GM21723 (cell line): ENCODE data around the gene DGKG.

ENCODE experiments used
- ATAC-seq: cut with Tn5 transposase; IDR thresholded peaks from one replicate; pipeline ENCODE4 v1.9.1; 2021; ENCODE audit warnings: mild to moderate bottlenecking, moderate library complexity; ENCODE audit not compliant: unreplicated experiment

Gene DGKG

DNA sequence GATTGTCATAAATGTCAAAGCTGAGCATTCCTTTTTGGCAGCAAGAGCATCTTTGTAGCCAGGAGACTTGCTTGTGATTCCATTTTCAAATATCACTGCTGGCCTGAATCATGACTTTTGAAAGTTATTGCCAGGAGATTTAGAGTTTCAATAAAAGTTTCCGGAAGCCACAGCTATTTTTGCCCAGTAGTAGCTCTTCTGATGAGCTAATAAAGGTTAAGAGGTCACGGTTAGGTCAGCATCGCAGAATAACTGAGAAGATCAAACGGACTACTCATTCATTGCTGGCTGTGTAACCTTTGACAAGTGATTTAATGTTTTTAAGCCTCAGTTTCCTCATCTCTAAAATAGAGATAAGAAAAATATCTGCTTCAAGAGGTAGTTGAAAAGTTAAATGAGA lies 148.1 kb downstream of the DGKG start:
- no peak for ATAC-seq

DNA sequence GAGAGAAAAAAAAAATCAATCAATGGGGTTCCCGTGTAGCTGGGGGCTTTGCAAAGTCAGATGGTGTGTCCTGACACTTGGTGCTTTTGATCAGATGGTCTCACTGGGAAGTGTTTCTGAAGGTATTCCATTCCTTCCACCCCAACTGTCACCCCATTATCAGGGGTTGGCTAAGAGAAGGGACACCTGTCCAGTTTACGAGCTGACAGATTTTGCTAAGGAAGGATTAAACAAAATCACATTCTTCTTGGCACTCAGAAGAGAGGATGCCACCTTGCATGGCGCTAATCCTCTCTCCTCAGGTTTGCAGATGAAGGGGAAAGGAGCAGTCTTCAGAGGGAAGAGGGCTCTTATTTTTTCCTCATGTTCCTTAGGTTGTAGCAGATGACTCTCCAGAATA lies 149.4 kb downstream of the DGKG start:
- no peak for ATAC-seq

DNA sequence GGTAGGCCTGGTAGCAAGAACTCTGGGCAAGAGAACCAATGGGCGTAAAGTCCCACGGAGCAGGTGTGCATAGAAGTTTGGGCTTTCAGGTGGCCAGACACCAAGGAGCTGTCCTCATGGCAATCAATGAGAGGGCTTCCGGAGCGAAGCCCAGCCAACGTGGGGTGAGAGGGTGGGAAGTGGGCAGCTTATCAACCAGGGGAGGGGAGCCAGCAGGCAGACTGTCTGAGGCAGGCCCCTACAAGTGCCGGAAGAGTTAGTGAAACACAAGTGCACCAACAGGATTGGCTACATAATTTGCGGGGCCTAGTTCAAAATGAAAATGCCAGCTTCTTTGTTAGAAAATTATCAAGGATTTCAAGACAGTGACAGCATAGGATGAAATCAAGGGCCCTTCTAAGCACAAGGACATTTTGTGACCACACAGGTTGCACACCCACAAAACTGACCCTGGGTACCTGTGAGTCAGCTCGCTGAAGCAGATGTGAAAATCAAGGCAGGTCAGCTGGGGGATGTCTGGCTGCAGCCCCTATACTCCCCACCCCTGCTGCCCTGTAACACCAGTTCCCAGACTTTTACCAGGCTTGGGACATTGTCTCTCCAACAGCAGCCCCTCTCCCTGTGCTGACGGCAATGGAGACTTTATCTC lies 151.1 kb downstream of the DGKG start:
- ATAC-seq: no peak

DNA sequence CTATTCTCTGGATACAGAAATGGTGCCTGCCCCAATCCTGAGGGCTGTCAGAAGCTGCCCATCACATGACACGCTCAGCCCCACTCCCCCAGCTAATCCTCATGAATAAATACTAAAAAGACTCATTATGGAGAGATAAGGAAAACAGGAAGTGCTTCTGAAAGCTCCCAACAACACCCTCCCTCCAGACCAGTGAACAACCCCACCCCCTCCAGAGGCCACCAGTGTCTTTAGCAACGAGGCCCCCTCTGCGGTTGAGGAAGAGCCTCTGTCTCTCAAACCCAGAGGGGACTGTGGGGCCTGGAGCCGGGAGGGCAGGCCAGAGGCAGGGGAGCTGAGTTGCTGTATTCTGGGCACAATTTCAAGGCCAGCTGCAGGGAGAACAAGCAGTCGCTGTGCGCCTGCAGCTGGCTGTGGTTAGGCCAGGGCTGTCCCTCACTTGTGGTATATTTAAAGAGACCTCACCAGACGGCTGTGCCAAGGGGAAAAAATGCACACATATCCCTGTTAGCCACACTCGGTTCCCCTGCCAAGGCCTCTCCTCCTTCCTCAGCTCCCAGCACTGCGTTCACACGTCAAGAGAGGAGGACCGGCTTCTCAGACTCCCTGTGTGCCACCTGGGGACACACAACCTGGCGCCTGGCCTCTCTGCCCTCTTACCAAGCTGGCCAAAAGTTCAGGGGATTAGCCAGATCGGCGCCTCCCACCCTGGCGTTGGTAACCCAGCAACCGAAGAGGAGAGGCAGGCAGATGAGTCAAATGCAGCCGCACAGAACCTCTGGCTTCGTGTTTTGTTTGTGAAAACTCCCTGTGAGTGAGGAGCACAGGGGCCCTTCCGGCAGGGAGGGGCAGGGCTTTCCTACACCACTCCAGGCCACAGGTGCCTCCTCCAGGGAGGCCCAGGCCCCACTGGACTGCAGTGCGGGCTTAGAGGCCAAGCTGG lies 152.0 kb downstream of the DGKG start:
- no peak for ATAC-seq

DNA sequence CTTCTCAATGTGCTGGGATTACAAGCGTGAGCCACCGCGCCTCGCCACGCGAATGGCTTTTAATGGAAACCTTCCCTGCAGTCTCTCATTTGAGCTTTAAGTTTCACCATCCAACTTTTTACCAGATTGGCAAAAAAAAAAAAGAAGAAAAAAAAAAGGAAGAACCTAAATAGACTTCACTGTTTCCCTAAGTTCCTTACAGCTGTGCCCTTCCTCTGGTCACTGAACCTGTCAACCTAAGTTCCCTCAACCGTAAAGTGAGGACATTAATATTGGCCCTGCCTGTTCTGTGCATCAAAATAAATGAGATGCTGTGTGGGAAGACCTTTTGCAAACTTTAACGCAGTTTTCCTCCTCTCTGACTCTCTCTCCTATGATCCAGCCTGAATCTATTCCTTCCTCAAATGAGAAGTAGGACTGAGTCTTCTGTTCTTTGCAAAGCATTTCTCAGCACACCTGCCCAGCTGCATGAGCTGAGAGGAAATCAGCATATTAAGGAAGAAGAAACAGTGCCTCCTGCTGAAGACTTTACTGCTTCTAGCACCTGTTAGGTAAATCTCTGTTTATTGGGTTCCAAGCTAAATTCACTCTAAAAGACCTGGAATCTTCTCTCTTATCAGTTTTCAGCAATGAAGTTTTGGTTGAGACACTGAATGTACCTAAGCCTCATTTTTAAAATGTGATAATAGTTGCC lies 153.6 kb downstream of the DGKG start:
- no peak for ATAC-seq

DNA sequence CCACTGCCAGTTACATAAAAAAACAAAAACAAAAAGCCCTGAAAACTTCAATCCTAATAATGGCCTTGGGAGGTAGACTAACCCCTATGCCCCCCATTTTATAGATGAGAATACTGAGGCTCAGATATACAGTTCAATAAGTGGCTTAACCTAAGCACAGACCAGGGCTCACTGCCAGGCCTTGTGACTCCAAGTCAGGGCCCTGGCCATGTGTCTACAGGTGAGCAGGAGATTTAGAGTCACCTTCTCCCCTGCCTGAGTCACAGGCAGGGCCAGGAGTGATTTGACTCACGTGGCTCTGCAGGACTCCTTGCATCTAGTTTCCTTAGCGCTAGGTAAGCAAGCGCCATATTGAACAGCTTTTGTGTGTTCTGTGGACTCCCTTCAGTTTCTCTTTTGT lies 154.5 kb downstream of the DGKG start:
- ATAC-seq: no peak

DNA sequence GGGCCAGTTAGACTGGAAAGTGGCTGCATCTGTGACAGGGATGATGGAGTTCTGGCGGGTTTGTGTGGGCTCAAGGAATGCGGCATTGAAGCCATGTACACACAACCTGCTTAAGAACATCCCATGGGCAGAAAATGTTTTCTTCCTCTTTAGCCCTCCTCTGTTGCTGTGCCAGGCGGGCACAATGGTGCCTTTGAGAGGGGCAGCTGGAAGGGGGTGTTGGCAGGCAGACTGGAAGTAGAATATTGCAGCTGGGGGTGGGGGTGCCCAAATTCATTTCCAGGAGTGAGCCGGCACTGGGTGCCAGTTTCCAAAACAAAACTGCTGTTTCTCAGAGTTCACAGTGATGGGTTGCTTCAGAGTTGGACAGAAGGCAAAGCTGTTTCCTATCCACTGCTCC lies 161.3 kb downstream of the DGKG start:
- no peak for ATAC-seq

DNA sequence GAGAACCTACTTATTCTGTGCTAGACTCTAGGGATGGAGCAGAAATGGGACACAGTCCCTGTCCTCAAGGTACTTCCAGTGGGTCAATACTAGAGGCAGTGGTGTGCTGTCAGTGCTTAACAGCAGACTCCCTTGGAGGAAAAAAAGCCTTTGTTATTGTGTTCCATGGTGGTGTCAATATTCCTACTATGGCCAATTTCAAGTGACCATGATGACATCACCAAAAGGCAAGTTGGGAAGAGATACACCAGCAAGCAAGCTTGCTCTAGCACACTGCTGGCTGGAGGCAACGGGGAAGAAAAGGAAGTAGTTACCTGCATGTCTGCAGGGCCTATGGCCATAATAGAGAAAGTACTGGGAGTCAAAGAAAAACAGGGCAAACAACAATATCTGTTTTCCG lies 163.6 kb downstream of the DGKG start:
- no peak for ATAC-seq

DNA sequence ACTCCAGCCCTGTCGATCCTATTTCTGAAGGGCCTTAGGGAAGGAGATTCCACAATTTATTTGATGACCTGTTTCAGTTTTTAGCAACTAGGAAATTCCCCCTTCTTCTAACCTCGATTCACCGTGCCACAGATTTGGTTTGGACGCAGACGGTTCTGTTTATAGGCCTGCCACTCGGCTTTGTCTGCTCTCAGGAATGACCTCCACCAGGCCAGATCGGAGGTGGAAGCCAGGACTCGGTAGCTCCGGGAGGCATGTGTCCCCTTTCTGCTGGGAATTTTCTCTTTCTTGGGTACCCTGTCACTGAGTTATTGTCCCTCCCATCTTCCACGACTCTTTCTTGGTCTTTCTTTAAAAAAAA lies 167.6 kb downstream of the DGKG start:
- no peak for ATAC-seq

DNA sequence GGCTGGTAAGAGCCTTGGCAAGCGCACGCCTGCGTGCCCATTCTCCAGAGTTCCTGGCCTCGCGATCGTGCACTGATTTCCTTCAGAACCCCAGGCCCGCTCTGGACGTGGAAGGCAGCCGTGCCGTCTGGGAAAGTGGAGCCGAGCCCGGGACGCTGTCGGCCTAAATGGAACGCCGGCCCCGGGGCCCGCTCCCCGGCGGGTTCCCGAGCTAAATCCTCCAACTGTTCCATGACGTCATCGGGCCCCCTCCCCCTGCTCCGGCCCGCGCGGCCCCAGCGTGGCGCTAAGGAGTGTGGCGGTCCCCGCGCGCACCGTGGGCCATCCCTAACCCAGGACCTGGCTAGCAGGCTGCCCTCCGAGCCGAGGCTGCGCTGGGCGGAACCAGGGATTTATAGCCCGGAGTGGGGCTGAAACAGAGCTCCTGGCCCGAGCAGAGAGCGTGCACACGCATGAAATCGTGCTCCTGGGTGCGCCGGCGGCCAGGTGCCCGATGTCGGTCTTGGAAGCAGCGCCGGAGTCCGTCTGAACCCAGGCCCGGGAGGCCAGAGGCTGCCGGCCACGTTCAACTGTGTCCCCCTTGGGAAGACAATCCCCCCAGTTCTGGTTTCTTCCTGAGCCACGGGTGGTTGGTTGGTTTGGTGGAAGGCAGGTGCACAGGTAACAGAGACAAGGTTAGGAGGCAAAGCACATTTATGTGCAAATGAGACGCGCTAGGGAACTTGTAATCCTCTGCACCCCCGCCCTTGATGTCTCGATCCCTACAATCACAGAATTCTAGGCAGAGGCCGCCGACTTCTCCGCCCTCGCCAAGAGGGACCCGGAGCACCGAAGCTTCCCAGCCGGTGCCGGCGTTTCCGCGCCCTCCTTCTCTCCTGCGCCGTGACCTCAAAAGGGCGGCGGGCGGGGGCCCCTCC lies 168.2 kb downstream of the DGKG start:
- ATAC-seq: no peak

DNA sequence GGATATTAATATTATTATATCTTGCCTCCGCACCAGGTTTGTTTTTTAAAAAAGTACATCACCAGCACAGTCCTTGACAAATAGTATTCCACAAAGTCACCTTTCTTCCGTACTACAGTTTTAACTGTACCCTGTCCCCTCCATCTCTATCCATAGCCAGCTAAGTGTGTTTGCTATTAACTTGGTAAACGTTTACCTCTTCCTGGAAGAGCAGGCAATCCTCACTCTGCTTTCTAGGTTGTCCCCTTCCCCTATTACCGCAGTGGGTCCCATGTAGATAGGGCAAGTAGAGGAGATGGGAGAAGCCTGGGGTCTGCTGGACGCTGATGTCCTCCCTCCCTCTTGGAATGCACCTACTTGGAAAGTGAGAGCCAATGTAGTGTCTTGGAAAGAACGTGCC lies 169.2 kb downstream of the DGKG start:
- no peak for ATAC-seq

DNA sequence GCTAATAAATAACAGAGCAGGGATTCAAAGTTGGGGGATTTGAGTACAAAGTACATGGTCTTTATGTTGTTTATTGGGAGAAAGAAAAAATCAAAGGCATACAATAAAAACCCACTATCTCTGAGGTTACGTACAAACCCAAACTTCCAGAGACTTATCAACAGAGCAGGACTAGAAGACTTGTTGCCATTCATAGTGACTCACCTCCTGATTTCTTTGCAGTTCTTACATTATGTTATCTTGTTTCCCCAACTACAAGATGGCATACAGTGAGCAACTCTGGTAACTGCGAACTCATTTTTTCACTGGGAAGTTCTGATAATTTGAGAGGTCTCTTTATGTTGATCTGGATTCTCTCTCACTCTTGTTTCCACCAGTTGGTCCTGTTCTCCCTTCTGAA lies 172.5 kb downstream of the DGKG start:
- no peak for ATAC-seq

DNA sequence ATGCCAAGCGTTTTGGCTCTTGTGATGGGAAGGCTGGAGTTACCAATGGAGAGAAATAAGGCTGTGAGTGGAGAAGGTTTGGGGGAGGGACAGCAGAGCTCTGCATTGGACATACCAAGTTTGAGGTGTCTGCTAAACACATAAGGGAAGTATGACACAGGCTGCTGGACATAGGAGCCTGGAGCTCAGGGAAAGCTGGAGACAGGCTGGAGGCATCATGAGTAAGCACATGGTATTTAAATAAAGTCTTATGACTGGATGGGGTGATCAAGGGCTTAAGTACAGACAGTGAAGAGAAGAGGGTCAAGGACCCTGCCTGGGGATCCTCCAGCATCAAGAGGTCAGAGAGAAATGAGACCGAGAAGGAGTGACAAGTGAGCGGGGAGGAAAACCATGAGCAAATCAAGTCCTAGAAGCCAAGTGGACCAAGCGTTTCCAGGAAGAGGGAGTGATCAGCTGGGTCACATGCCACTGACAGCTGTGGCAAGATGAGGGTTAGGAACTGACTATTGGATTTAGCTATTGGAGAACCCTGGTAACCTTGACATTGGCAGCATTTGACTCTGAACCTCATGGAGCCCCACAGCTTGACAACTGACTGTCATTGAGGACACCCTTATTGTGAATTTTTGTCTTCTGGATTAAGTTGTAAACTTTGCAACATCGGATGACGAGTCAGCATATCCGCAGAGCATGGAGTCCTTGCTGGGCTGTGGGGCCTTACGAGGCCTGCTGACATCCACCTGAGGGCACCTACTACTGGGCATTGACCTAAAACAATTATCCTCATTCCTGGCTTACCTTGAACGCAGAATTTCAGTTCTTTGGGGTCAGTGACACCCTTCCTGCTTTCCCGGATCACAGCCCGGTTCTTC lies 174.4 kb downstream of the DGKG start:
- no peak for ATAC-seq

DNA sequence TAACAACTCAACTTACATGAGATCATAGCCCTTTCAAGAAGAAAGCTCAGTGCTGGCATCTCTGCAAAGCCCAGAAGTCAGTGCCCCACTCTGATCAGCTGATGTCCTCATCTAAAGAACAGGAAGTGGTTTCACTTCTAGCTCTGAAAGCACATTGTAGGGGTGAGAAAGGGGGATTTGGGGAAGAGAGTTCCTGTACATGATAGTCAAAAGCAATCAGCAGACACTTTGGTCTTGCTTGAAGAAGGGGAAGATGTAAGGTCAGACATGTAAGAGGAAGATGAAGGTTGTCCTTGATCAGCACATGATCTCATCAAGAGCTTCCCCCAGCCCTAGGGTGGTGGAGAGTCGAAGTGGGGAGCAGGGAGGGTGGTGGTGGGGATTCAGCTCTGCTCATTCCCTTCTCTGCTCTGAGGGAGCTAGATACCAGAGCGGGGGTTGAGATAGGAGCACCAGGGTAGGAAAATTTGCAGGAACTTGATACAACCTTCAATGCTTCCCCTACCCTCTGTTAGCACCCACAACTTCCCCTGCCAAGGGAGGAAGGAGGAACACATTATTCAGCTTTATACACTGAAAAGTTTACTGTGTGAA lies 176.7 kb downstream of the DGKG start:
- peak; percentile 61 for ATAC-seq

DNA sequence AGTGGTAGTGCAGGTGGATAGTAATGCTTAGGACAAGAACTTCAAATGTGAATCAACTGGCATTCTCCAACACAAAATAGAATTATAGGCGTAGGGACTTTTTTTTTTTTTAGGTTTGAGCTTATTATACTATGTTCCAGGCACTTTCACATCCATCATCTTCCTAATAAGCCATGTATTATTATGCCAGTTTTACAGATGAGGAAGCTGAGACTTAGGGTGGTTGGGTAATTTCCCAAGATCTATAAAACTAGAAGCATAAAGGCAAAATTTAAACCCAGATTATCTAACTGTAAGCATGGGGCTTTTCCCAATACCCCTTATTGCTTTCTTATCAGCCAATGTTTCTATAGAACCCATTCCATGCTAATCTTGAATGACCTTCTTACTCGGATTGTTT lies 178.0 kb downstream of the DGKG start:
- ATAC-seq: no peak

DNA sequence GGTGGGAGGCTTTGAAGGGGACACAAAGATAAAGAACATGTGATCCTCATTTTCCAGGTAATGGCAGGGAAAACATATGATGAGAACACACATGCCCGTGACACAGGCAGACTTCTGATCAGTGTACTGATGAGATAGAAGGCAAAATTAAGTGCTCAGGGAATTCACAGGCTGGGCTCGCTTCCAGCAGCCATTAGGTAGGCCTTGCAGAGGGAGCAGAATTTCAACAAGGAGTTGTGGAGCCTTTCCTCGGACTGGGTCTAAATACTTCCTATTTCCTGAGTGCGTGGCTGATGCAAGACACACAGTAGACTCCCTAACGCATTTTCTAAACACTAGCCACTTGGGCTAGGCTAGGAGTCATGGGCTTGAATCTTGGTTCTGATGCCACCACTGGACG lies 179.2 kb downstream of the DGKG start:
- no peak for ATAC-seq

DNA sequence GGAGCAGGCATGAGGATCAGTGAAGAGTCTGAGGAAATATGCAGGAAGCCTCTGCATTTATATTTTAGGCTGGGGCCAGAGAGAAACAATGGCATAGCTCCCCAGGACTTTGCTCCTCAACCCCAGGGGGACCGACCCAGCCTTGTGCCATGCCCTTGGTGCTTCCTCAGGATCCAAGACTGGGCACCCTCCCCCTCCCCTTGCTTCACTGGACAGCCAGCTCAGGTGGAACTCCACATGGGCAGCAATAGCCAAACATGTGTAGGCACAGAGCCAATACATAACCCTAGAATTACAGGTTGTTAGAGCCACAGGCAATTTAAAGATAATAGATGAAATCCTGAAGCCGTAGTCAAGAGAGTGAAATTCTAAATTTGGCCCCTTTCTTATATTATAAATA lies 180.1 kb downstream of the DGKG start:
- no peak for ATAC-seq

DNA sequence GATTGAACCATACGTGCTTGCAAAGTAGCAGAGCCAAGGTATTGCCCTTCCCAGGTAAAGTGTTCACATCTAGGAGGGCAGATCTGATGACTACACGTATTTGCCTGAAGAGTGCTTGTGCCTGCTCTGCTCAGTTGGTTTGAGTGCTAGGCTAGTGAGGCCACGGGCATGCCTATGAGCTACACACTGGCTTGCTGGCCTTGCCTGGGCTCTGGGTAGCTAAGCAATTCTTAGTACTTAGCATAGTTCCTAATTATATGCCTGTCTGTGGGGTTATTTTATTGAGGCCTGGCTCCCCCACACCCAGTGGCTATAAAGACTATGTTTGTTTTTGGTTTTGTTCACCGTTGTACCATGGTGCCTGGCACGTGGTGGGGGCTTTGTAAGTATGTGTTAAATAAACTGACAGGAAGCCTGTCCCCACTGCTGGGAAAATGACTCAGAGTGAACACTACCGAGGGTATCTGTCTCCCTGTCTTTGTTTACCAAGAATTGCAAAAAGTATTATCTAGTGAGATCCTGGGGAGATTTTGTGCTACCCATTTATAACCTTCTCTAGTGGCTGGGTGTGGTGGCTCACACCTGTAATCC lies 181.0 kb downstream of the DGKG start:
- ATAC-seq: no peak

DNA sequence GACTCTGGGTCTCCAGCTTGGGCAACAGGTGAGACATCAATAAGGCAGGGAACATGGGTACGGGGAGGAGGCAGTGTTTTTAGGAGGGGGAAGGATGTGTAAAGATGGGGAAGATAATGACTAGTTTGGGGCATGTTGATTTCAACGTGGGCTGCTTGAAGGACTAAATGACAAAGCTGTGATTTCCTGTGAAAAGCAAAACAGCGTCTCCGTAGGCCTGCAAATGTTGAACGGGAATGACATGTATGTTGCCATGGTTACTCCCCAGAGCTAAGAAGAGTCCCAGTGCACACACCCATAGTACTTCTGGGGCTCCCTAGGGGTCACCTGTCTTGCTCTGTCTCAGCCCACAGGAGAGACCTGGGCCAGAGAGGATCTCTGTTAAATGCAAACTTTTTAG lies 181.9 kb downstream of the DGKG start:
- no peak for ATAC-seq
